Psoas muscle (tissue), 8 donors: ENCODE measurements around the gene COX14. TPM values are rescaled to one million over a fixed set of nuclear protein-coding genes. Genes with fewer than 3 reads are reported as not detected.

Experiments used
- ATAC-seq, 4 donors: fragments of 200-7000 bp; cut with Tn5 transposase; one replicate each; pipeline ENCODE4 v1.9.1; 2020; ENCODE audit warnings: moderate library complexity in 3 of 4, mild to moderate bottlenecking in 2 of 4
- DNase-seq, 2 donors: peaks; one replicate each; pipeline ENCODE4 v3.0.0-alpha.2; 2020
- H3K27ac ChIP-seq: fragments of 200-600 bp; one replicate; pipeline ENCODE4 v1.8.0; 2022
- H3K27me3 ChIP-seq, 3 donors: fragments of 200-600 bp in 1 of 3; one replicate each; pipeline versions ENCODE4 v1.6.1 to v1.8.0; 2013 to 2022; ENCODE audit warnings: low read length in 2 of 3, mild to moderate bottlenecking in 2 of 3, moderate library complexity in 1 of 3; ENCODE audit not compliant: insufficient read depth in 3 of 3
- H3K36me3 ChIP-seq, 2 donors: fragments of 200-600 bp in 1 of 2; one replicate each; pipeline versions ENCODE4 v1.6.1 to v1.8.0; 2013 to 2022; ENCODE audit warnings: low read depth in 1 of 2, mild to moderate bottlenecking in 1 of 2, moderate library complexity in 1 of 2; ENCODE audit not compliant: insufficient read depth in 1 of 2
- H3K4me1 ChIP-seq: fragments of 200-600 bp; one replicate; pipeline ENCODE4 v1.8.0; 2022
- H3K4me3 ChIP-seq: fragments of 200-600 bp; one replicate; pipeline ENCODE4 v1.8.0; 2022; ENCODE audit warnings: mild to moderate bottlenecking
- H3K9me3 ChIP-seq: fragments of 200-600 bp; one replicate; pipeline ENCODE4 v1.8.0; 2022
- WGBS, 3 donors: extraction: QIAGEN DNeasy Blood & Tissue Kit; methylation state at CpG; one replicate each; pipeline versions ENCODE4 v1.1.6 to v1.1.7; 2013; 5-methylcytosine and 5-hydroxymethylcytosine counted together
- intact Hi-C, 2 donors: fragments of 100-400 bp; cut with DNase I; formaldehyde crosslinking; loops; one replicate each; pipeline versions ENCODE4 v1.11.0 to v1.14.2; 2022
- polyA plus RNA-seq, 3 donors: library from polyadenylated mRNA; stranded (reverse); fragments of 200-250 nt; gene quantifications; one replicate each; pipeline ENCODE4 v1.2.3, GENCODE V29; 2013
- total RNA-seq, 4 donors: library from RNA; stranded (reverse); fragmentation: NEBNext Ultra II Directional in 2 of 4; extraction: Animal tissue kit (Norgen Biotek cat#: 25700) in 2 of 4; gene quantifications; one replicate each; pipeline versions ENCODE4 v1.2.1 to v1.2.4, GENCODE V29; 2021 to 2023
- TF ChIP-seq, protein P1 (sequence below): fragments of 200-600 bp; IDR thresholded peaks from one replicate; pipeline ENCODE4 v1.8.0; 2022; ENCODE audit warnings: antibody characterized with exemption
- donor health status: healthy with polysubstance abuse.
- donor health status: DM: no; HTN: no; CAD: no; lungs with moderate emphysema.
- donor health status: Bipolar disorder and iron deficiency.
- donor health status: healthy.
- donor health status: DM: yes; HTN: yes; CAD: no.
- donor health status: DM: no; HTN: no; CAD: no.
- donor health status: DM: no; HTN: no; CAD: no.
- donor health status: DM: yes; HTN: yes; CAD: no.

The COX14 gene
- total and polyA plus RNA-seq, 7 donors, result 101 to 173 (median 132) TPM

DNA sequence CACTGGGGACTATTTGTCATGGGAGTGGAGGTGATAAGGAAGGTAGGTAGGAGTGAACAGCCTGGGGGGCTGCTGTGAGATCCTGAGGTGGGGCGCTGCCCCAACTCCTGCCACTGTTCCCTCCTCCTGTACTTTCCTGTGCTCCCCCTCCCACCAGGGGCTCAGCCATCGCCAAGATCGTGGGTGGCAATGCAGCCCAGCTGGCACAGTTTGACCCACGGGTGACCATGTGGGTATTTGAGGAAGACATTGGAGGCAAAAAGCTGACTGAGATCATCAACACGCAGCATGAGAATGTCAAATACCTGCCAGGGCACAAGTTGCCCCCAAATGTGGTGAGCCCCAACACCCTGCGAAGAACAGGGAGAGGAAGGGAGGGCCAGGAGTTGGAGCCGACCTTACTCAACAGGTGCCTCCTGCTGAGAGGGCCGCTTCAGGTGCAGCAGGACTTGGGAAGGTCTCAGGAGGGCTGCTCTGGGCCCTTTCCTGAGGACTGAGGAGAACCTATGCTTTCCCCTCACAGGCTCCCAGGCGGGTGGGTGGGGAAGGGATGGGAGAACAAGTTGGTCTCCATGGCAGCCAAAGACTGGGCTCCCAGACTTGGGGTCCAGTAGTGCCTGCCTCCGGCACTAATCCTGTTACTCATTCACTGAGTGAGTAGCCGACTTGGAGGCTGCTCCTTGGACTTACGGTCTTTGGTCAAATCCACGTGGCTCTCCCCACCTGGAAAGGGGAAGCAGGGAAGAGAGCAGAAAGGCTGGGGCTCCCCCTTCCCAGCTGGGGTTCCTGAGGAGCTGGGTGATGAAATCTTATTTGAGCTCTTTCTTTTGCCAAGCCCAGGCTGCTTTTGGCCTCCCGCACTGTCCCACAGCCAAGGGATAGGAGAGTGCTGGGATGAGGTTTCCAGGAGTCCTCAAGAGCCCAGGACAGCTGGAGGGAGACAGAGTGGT, 7.3 kb upstream of the COX14 start:
- Histone ChIP-seq H3K4me1 (peaks cover 44% of the 10 kb centered on the region), H3K27me3 (no peaks in the 10 kb centered on the region), H3K9me3 (no peaks in the 10 kb centered on the region), H3K4me3 (peak overlapping the region; percentile 67), H3K27ac (peak overlapping the region; percentile 79), H3K36me3 (peaks cover 0 to 43% of the 10 kb centered on the region in 2 donors)
- TF ChIP-seq, protein P1, sequence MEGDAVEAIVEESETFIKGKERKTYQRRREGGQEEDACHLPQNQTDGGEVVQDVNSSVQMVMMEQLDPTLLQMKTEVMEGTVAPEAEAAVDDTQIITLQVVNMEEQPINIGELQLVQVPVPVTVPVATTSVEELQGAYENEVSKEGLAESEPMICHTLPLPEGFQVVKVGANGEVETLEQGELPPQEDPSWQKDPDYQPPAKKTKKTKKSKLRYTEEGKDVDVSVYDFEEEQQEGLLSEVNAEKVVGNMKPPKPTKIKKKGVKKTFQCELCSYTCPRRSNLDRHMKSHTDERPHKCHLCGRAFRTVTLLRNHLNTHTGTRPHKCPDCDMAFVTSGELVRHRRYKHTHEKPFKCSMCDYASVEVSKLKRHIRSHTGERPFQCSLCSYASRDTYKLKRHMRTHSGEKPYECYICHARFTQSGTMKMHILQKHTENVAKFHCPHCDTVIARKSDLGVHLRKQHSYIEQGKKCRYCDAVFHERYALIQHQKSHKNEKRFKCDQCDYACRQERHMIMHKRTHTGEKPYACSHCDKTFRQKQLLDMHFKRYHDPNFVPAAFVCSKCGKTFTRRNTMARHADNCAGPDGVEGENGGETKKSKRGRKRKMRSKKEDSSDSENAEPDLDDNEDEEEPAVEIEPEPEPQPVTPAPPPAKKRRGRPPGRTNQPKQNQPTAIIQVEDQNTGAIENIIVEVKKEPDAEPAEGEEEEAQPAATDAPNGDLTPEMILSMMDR, result no peak
- DNase-seq (peak; percentile 63 to 77), ATAC-seq (peak; percentile 40 to 62 (median 50))
- 28 to 48% (median 32%) methylated on average over 14 of the region's 14 CpGs for WGBS, 3 donors
- intact Hi-C loops, result no loop called here

DNA sequence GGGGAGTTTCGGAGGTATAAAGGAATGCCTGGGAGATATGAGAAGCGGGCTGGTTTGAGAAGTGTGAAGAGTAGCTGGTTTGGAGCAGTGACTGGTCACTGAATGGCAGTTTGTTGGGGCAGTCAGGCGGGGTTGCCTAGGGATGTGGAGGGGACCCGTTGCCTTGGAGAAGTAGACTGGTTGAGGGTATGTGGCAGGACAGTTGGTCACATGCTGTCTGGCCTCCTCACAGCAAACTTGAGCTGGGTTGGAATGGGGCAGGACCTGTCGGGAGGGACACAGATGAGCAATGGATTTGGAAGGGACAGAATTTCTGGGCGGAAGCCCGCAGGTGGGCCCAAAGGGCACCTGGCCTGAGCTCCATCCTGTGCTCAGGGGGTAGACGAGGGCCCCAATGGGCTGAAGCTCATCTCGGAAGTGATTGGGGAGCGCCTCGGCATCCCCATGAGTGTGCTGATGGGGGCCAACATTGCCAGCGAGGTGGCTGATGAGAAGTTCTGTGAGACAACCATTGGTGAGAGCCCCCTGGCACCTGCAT, 6.1 kb upstream of the COX14 start:
- DNase-seq (no peak), ATAC-seq (no peak)
- 54 to 75% (median 60%) methylated on average over 12 of the region's 12 CpGs for WGBS, 3 donors
- TF ChIP-seq, protein P1, result no peak
- Histone ChIP-seq H3K27me3 (no peaks in the 10 kb centered on the region), H3K27ac (peak overlapping the region; percentile 79), H3K4me1 (peaks cover 56% of the 10 kb centered on the region), H3K9me3 (no peaks in the 10 kb centered on the region), H3K36me3 (peaks cover 0 to 33% of the 10 kb centered on the region in 2 donors), H3K4me3 (peak overlapping the region; percentile 67)
- intact Hi-C loops, result no loop called here

DNA sequence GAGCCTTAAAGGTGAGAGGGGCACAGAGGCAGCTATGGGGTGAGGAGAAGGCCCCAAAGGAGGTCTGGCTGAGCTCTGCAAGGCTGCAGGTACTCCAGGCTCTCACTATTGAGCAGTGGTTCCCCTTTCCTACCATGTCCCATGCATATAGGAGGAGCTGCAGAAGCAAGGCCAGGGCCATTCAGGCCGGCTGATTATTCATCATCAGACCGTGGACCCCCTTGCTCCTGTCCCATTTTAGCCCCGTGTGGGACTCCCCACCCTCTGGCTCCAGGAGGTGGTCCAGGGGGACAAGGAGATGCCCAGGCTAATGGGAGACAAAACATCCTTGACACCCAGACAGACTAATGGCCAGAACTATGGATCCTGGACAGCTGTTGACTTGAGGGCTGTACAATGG, 5.1 kb upstream of the COX14 start:
- ATAC-seq, result no peak
- peak overlapping the region; percentile 79 for H3K27ac ChIP-seq
- H3K4me1 ChIP-seq, result peaks cover 62% of the 10 kb centered on the region
- H3K27me3 ChIP-seq, result no peaks in the 10 kb centered on the region
- TF ChIP-seq, protein P1, result no peak
- peaks cover 0 to 33% of the 10 kb centered on the region in 2 donors for H3K36me3 ChIP-seq
- intact Hi-C loops, result no loop called here
- no peak for DNase-seq
- H3K9me3 ChIP-seq, result no peaks in the 10 kb centered on the region
- peak overlapping the region; percentile 67 for H3K4me3 ChIP-seq
- 65 to 69% (median 69%) methylated on average over 3 of the region's 3 CpGs for WGBS, 3 donors

DNA sequence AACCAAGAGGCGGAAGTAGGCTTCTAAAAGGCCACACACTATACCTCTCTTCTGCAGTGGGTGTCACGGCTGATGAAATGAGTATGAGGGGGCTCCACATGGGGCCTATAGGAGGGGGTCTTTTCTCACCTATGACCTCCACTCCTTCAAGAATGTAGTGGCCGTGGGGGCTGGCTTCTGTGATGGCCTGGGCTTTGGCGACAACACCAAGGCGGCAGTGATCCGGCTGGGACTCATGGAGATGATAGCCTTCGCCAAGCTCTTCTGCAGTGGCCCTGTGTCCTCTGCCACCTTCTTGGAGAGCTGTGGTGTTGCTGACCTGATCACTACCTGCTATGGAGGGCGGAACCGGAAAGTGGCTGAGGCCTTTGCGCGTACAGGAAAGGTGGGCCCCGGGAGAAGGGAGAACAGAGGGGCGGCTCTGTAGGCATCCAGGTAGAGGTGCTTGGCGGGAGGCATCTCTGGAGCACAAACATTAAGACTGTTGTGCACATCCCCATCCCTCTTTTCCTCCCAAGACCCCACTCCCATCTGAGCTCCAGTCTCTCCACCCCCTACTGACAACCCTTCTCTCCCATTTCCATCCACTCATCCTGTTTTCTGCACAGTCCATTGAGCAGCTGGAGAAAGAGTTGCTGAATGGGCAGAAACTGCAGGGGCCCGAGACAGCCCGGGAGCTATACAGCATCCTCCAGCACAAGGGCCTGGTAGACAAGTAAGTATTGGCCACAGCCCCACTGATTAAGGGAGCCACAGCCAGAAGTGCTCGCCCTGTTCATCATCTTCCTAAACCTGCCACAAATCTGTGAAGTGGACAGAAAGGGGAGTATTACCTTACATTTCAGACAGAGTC, 4.4 kb upstream of the COX14 start:
- H3K27ac ChIP-seq, result peak overlapping the region; percentile 96
- peaks cover 62% of the 10 kb centered on the region for H3K4me1 ChIP-seq

More for the DNA sequence above, 4.4 kb upstream of the COX14 start:
- ATAC-seq, result no peak
- 78 to 90% (median 83%) methylated on average over 17 of the region's 17 CpGs for WGBS, 3 donors
- Histone ChIP-seq H3K9me3 (no peaks in the 10 kb centered on the region), H3K36me3 (peaks cover 0 to 33% of the 10 kb centered on the region in 2 donors), H3K4me3 (peak overlapping the region; percentile 5), H3K27me3 (no peaks in the 10 kb centered on the region)
- TF ChIP-seq, protein P1, result no peak
- no peak for DNase-seq
- intact Hi-C loops, result no loop called here
